Nephron progenitor cell (in vitro differentiated cells): ENCODE data around the gene PPFIBP2.

Experiments
- DNase-seq: peaks from one replicate; pipeline ENCODE4 v3.0.0; 2021
- H3K27ac Mint-ChIP-seq: 2 replicates; pipeline ENCODE4 v1.8.0; 2021; ENCODE audit warnings: mild to moderate bottlenecking, moderate library complexity, mixed read lengths
- H3K27me3 Mint-ChIP-seq: 2 replicates; pipeline ENCODE4 v1.8.0; 2021; ENCODE audit warnings: mild to moderate bottlenecking, low read depth, mixed read lengths; ENCODE audit not compliant: poor library complexity
- H3K36me3 Mint-ChIP-seq: 2 replicates; pipeline ENCODE4 v1.8.0; 2021; ENCODE audit warnings: low read depth, mixed read lengths
- H3K4me1 Mint-ChIP-seq: 2 replicates; pipeline ENCODE4 v1.8.0; 2021; ENCODE audit warnings: mixed read lengths
- H3K4me3 Mint-ChIP-seq: 2 replicates; pipeline ENCODE4 v1.8.0; 2021; ENCODE audit warnings: mild to moderate bottlenecking, moderate library complexity, mixed read lengths
- H3K9me3 Mint-ChIP-seq: 2 replicates; pipeline ENCODE4 v1.8.0; 2021; ENCODE audit warnings: mild to moderate bottlenecking, moderate library complexity, mixed read lengths
- CTCF ChIP-seq: fragments of 200-600 bp; sonication (generic); IDR thresholded peaks from 2 replicates; pipeline ENCODE4 v1.5.0; 2021; ENCODE audit warnings: antibody characterized with exemption

The PPFIBP2 gene

GRCh38 chr11:7622721-7623120 lies 108.9 kb downstream of the PPFIBP2 start:
- Mint-ChIP-seq H3K9me3 (no peaks in the 10 kb centered on the region), H3K4me3 (no peak overlapping the region), H3K36me3 (peaks cover 13% of the 10 kb centered on the region), H3K27ac (no peak overlapping the region), H3K4me1 (peaks cover 23% of the 10 kb centered on the region), H3K27me3 (peaks cover 3% of the 10 kb centered on the region)
- no peak for DNase-seq
- no peak for TF ChIP-seq CTCF

- Mint-ChIP-seq H3K9me3 (no peaks in the 10 kb centered on the region), H3K4me3 (no peak overlapping the region), H3K4me1 (no peaks in the 10 kb centered on the region), H3K36me3 (peaks cover 28% of the 10 kb centered on the region), H3K27ac (no peak overlapping the region), H3K27me3 (no peaks in the 10 kb centered on the region)
- no peak for TF ChIP-seq CTCF
- DNase-seq: no peak
Measured at GRCh38 chr11:7628660-7629059, 114.9 kb downstream of the PPFIBP2 start.

- Mint-ChIP-seq H3K27me3 (no peaks in the 10 kb centered on the region), H3K36me3 (peaks cover 38% of the 10 kb centered on the region), H3K9me3 (no peaks in the 10 kb centered on the region), H3K4me3 (no peak overlapping the region), H3K4me1 (no peaks in the 10 kb centered on the region), H3K27ac (no peak overlapping the region)
- no peak for DNase-seq
- no peak for TF ChIP-seq CTCF
Measured at GRCh38 chr11:7630002-7630401, 116.2 kb downstream of the PPFIBP2 start.

GRCh38 chr11:7632211-7632610 lies 118.4 kb downstream of the PPFIBP2 start:
- no peak for TF ChIP-seq CTCF
- Mint-ChIP-seq H3K27ac (no peak overlapping the region), H3K4me3 (no peak overlapping the region), H3K27me3 (no peaks in the 10 kb centered on the region), H3K9me3 (no peaks in the 10 kb centered on the region), H3K4me1 (no peaks in the 10 kb centered on the region), H3K36me3 (peaks cover 54% of the 10 kb centered on the region)
- DNase-seq: no peak

- Mint-ChIP-seq H3K36me3 (peaks cover 54% of the 10 kb centered on the region), H3K27me3 (no peaks in the 10 kb centered on the region), H3K27ac (no peak overlapping the region), H3K9me3 (no peaks in the 10 kb centered on the region), H3K4me3 (no peak overlapping the region), H3K4me1 (no peaks in the 10 kb centered on the region)
- no peak for DNase-seq
- TF ChIP-seq CTCF: no peak
Measured at GRCh38 chr11:7635137-7635536, 121.3 kb downstream of the PPFIBP2 start.

GRCh38 chr11:7635708-7636107 lies 121.9 kb downstream of the PPFIBP2 start:
- H3K4me1 Mint-ChIP-seq: peaks cover 2% of the 10 kb centered on the region
- H3K4me3 Mint-ChIP-seq: no peak overlapping the region
- H3K9me3 Mint-ChIP-seq: no peaks in the 10 kb centered on the region
- H3K27ac Mint-ChIP-seq: no peak overlapping the region
- no peaks in the 10 kb centered on the region for H3K27me3 Mint-ChIP-seq
- DNase-seq: no peak
- peaks cover 54% of the 10 kb centered on the region for H3K36me3 Mint-ChIP-seq
- TF ChIP-seq CTCF: no peak
